GM12801 (cell line): Measurements from ENCODE around the gene GSS.

Experiments used
- TF ChIP-seq, protein P1 (sequence below): IDR thresholded peaks from one replicate; pipeline ENCODE4 v1.5.1; 2011; ENCODE audit warnings: control low read depth; ENCODE audit not compliant: insufficient read length; ENCODE audit errors: extremely low read depth

Gene GSS

DNA sequence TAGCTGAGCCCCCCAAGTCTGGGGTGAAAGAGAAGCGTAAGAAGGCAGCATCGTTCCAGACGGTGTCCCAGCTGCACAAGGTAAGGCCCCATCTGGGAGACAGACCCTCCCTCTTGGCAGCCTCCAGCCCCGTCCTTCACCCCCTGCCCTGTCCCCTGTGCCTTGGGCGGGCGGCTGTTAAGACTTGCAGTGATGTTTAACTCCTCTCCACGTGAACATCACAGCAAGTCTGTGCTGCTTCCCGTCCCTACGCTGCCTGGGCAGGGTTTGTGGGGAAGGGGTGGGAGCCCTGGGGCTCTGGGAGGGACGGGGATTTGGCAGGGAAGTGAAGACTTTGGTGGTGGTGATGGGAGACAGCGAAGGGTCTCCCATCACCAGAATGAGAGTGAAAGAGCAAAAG is 34.6 kb upstream of the GSS start:
- TF ChIP-seq, protein P1, sequence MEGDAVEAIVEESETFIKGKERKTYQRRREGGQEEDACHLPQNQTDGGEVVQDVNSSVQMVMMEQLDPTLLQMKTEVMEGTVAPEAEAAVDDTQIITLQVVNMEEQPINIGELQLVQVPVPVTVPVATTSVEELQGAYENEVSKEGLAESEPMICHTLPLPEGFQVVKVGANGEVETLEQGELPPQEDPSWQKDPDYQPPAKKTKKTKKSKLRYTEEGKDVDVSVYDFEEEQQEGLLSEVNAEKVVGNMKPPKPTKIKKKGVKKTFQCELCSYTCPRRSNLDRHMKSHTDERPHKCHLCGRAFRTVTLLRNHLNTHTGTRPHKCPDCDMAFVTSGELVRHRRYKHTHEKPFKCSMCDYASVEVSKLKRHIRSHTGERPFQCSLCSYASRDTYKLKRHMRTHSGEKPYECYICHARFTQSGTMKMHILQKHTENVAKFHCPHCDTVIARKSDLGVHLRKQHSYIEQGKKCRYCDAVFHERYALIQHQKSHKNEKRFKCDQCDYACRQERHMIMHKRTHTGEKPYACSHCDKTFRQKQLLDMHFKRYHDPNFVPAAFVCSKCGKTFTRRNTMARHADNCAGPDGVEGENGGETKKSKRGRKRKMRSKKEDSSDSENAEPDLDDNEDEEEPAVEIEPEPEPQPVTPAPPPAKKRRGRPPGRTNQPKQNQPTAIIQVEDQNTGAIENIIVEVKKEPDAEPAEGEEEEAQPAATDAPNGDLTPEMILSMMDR = no peak

DNA sequence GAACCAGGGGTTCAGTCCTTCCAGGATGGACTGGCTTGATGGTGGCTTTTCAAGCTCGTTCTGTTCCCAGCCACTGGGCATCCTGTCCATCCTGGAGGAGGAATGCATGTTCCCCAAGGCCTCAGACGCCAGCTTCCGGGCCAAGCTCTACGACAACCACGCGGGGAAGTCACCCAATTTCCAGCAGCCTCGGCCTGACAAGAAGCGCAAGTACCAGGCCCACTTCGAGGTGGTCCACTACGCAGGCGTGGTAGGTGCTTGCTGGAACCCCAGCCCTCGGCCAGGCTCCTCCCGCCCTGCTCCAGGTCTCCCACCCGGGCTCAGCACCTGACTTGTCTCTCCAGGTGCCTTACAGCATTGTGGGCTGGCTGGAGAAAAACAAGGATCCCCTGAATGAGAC is 34.1 kb upstream of the GSS start:
- TF ChIP-seq, protein P1 = no peak

DNA sequence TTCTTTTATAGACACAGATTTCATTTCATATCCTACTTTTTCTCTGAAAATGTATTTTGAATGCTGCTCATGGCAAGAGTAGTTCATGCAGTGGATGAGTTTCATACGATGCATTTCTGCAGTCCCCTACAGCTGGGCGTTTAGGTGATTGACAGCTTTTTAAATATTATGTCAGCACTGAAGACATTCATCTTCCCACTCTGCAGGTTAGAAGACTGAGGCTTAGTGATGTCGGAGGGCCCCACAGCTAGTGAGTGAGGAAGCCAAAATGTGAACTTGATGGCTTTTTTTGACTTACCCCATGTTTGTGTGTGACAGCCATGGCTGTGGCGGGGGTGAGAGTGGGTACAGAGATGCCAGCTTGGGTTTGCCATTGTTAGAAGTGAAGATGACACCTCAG is 33.5 kb upstream of the GSS start:
- TF ChIP-seq, protein P1 = no peak

DNA sequence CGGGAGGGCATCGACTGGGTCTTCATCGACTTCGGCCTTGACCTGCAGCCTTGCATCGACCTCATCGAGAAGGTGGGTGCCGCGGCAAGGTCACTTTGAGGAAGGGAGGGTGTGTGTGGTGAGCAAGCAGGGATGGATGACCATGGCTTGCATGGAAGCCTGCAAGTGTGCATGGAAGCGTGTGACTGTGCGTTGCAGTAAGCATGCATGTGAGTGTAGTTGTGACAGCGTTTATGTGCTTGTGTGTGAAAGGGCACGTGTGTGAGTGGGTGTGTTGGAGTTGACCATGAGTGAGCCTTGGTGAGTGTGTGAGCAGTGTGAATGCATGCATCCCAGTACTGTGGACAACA is 32.6 kb upstream of the GSS start:
- TF ChIP-seq, protein P1 = no peak

DNA sequence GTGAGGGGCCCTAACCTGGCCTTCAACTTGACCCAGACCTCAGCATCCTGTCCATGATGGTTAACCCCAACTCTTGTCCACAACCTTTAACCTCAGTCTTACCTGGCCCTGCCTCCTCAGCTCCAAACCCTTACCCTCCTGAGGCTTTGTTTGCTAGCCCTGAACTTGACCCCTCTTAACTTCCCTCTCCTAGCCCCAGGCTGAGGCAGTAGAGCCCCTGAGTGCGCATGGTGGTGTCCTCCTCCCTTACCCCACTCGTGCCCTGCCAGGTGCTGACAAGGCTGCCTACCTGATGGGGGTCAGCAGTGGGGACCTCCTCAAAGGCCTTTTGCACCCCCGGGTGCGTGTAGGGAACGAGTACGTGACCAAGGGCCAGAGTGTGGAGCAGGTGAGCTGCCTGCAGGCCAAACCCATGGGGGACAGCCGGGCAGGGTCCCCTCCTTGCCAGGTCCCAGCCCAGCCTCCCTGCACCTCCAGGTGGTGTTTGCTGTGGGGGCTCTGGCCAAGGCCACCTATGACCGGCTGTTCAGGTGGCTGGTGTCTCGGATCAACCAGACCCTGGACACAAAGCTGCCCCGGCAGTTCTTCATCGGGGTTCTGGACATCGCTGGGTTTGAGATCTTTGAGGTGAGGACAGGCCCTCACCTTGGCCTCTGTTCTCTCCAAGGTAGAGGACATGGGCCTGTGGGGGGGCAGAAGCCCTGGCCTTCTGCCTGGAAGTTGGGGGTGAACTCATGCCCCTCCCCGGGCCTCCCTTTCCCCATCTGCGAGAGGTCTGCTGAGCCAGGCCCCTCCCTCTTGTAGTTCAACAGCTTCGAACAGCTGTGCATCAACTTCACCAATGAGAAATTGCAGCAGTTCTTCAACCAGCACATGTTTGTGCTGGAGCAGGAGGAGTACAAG is 31.9 kb upstream of the GSS start:
- TF ChIP-seq, protein P1 = no peak

DNA sequence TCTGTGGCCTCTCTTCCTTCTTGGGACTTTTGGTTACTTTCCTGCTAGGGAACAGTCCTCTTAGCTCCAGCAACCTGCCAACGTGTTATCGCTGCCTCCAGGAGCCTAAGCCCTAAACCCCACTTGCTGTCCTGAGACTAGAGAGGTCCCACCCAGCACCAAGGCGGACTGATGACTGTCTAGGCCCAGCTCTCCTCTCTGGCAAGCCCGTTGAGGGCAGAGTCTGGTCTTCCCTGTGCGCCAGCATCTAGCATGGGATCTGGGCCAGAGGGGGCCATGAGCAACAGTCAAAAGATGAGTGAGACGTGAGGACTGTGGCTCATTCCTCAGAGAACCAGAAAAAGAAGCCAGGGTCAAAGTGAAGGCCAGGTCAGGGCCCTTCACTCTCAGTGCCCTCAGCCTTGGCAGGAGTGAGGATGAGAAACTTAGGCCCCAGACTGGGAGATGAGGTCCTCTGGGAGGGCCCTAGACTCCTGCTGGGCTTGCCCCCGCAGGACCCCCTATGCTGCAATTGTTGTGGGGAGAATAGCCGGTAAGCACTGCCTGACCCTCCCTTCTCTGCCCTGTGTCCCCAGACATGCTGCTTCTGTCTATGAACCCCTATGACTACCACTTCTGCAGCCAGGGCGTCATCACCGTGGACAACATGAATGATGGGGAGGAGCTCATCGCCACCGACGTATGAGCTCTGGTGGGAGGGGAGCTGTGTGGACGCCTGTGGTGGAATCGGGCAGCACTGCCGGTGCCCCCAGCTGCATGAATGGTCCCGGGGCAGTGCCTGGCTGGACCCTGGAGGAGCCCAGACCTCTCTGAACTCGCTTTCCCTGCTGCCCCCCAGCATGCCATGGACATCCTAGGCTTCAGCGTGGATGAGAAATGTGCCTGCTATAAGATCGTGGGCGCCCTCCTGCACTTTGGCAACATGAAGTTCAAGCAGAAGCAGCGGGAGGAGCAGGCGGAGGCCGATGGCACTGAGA is 31.0 kb upstream of the GSS start:
- TF ChIP-seq, protein P1 = no peak
